ENCODE measurements around the gene FLVCR2. TPM values are rescaled to one million over a fixed set of nuclear protein-coding genes. Genes with fewer than 3 reads are reported as not detected.

The FLVCR2 gene
- polyA plus RNA-seq, 10 donors, result 6.8 to 25.3 (median 13.0) TPM

DNA sequence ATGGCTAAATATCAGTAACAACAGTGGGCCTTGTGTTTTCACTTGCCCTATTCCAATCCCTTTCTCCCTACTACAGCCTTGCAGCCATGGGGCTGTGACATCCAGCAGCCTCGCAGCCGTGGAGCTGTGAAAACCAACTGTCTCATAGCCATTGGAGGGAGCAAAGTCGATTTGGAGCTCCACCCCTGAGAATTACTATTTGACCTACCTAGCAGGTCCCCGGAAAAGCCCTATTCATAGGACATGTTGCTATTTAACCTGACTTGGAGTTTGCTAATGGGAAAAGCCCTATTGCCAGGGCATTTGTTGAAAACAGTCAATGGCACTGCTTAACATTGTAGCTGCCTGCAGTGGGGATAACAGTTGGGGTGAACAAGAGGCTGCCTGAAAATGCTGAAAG is 49.0 kb downstream of the FLVCR2 start:
- DNase-seq, result no peak

DNA sequence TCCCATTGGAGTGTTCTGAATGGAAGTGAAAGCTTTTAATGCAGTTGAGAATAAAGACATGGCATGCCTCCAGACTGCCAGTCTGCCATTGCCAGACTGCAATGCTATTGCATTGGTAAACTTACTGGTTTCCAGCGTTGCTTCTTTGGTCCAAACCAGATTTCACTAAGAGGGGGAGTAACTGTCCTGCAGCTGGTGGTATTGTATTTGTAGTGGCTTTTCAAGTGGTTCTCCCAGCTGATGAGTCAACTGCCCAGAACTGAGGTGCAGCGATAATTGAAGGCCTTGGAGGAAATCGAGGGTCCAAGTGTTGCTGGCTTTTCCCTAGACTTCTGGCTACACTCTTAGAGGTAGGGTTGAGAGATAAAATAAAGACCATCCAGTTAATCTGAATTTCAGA is 50.4 kb downstream of the FLVCR2 start:
- no peak for DNase-seq

DNA sequence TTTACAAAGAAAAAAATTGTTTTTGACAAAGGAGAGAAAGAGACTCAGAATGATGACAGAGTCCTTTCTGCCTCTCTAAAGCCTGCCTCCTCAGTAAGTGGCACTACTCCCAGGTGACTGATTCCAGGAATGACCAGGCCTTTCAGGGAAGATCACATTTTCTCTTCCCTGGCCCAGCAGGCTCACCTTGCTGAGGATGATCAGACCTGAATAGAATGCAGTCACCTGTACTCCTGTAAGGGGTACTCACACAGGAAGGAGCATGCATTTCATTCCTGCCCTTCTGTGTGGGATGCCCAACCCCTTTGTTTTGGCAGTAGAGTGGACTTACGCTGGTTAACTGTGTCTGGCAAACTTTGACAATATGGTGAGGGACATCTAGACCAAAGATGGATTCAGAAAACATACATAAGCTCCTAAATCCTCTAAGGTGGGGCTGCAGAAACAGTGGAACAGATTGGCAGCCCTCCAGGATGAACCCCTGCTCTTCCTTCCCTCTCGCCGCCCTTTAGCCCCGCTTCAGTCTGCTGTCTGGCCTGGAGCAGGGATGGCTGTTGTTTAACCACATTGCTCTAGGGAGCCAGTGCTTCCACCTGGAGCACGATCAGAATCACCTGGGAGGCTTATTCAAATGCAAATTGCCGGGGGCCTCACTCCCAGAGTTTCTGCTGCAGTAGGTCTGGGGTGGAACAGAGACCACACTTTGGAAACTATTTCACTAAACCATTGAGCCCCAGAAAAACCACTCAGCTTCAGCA is 52.5 kb downstream of the FLVCR2 start:
- DNase-seq, result no peak

DNA sequence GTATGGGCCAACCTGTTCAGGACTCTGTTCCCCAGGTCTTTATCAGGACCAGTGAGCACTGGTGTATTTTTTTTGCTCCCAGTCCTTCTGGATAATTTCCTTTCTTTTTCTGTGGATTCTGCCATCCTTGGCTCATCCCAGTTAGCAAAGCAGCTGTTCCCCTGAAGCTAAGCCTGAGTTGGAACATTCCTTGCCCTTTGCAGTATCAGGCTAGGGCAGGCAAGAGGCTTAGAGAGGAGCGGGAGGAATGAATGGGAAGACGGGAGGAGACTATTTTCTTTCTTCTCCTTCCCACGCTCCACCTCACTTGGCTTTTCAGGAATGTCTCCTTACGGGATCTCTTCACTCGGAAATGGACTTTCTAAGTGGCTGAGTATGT is 53.0 kb downstream of the FLVCR2 start:
- DNase-seq, result no peak

DNA sequence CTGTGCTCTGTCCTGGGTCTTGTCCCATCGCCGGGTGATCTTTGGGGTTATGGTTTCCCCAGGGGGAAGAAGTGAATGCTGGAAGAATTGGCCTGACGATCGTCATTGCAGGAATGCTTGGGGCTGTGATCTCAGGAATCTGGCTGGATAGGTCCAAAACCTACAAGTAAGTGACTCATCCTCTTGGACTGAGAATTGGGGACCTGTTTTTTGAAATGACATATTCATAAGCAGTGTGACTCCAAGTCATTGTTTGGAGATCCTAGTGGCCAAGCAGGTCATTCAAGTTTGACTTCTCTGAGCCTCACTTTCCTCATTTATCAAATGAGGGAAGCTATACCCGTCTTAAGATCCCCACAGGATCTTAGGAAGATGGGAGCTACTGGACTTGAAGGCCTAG is 56.4 kb downstream of the FLVCR2 start:
- DNase-seq, result no peak

DNA sequence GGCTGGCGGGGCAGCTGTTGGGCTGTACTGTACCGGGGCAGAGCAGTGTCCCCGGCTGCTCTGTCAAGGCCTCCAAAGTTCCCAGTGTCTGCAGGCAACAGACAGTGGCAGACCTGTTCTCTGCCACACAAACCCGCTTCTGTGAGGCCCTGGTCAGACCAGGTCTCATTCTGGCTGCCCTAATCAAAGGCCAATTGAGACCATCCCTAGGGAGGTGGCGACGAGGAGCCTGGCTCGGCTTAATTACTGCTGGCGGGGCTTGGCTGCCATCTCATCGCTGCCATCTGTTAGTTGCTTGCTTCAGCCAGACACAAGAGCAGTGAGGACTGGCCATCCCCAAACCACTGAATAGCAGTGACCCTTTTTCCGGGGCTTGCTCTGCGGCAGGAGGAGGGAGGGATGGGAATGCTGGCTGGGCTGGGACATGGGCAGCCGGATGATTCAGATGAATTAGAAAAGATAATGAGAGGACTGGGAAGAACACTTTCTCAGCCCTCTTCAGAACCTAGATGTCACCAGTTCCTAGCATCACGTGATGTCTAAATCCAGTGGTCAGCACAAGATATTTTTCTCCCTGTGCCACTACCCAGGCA is 57.8 kb downstream of the FLVCR2 start:
- DNase-seq, result peak in 1 of 3 donors; percentile 20

DNA sequence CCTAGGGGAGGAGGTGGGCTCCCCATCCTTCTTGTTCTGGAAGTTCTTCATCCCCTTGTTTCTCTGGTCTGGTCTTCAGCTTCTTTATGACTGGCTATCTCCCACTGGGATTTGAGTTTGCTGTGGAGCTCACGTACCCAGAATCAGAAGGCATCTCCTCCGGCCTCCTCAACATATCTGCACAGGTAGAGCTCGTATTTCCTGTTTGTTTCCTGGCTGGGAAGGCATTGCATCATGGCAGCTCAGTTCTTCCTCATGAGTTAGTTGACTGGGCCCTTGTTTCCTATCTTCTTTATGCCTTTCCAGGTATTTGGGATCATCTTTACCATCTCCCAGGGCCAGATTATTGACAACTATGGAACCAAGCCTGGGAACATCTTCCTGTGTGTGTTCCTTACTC is 62.5 kb downstream of the FLVCR2 start:
- no peak for DNase-seq

DNA sequence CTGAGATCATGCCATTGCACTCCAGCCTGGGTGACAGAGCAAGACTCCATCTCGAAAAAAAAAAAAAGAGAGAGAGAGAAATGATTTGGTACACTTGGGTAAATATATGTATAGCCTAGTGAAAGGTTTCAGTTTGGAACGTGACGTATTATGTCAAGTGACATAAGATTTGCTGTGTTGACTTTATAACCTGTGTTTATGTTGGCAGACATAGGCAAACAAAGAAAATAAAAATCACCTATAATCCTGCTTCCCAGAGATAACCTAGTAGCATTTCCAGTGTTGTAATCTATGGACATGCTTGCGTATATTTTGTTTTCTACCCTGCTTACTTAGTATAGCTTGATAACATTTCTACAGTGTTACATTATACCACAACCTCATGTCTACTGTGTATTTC is 65.6 kb downstream of the FLVCR2 start:
- no peak for DNase-seq

DNA sequence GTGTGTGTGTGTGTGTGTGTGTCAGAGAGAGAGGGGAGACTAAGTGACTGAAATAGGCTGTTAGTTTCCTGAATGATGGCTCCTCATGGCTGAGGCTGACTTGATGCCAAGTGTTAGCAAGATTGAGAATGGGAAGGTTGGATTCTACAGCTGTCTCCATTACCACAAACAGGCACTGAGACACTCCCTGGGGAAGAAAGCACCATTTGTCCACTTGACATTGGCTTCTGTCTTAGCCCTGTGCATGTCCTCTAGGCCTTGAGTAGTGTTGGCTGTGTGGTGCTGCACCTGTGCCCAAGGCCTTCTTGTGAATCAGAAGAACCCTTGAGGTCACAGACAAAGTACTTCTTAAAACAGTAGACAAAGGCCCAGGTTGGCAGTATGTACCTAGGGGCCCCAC is 66.6 kb downstream of the FLVCR2 start:
- peak in 2 of 3 donors; percentile 15 to 33 for DNase-seq

DNA sequence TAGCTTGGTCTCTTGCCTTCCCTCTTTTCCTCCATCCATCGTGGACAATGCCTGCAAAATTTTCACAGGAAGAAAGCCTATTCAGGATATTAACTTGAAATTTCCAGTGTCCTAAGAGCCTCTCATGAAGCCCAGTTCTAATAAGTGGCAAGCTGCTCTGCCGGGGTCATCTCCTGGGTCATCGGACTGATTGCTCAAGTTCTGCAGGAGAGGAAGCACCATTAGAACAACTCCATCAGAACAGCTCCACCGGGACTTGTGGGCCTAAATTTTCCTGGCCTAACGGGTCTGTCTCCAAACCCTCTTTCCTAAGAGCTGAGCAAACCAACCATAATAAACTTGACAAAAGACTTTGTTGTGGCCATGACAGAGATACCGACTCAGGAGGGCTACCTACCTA is 68.3 kb downstream of the FLVCR2 start:
- DNase-seq, result no peak

DNA sequence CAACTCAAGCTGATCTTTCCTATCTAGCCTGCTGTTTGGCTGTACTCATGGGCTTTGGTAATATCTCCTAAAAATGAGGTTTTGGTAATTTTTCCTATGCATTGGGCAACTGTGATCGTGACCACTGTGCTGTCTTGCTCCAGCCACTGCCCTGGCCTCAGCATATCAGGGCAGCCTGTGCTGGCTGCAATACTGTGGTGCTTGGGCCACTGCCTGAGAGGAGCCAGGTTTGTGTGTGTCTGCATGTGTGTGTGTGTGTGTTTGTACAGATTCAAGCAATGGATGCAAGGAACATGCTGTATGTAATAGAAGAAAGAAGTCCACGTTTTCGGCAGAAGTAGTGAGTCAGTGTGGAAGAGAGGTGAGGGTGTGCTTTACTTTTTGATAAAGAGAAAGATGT is 69.2 kb downstream of the FLVCR2 start:
- no peak for DNase-seq

DNA sequence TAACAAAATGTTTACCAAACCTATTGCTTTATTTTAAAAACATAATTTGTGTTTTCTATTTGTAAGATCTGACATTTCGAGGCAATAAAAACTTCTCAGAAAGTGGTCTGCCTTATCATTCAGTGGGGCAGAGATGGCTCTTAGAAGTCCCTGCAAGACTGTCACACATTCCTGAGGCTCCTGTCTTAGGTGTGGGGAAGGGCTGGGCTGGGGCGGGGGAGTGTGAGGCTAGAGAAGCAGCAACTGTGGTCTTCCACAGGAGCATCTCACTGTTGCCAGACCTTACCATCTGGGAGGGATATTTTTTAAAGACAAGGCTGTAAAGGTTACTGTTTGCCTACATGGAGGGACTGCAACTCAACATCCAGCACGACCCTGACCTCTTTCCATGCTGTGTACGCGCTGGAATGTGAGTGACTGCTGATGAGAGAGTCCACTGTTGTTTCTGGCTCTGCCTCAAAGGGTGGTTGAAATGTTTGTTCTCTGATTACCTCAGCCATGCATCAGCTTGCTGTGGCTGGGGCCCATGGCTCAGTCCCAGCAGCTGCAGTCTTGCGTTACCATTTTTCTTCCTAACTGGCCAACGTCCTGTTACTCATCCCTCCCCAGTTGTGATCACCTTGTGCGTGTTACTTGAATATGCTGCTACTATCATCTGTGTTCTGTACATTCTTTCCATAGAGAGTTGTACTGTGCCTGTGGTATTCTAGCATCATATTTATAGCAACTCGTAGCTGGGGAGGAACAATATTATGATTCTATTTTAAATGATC is 69.8 kb downstream of the FLVCR2 start:
- DNase-seq, result peak; percentile 41 to 76 (median 63)

DNA sequence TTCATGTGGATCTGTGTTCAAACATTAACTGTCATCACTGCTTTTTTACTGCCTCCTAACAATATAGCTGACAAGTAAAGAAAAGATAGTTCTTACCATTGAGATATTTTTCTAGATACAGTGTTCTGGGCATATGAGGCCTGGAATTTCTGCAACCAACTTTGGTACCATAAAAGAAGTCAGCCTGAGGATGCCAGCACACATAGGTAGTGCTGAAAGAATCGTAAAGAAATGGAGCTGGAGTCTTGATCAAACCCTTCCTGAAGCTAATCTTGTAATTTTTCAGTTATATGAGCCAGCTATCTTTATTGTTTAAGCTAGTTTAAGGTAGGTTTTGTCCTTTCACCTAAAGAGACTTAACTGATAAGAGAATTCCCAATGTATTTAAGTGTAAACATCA is 70.9 kb downstream of the FLVCR2 start:
- DNase-seq, result no peak

DNA sequence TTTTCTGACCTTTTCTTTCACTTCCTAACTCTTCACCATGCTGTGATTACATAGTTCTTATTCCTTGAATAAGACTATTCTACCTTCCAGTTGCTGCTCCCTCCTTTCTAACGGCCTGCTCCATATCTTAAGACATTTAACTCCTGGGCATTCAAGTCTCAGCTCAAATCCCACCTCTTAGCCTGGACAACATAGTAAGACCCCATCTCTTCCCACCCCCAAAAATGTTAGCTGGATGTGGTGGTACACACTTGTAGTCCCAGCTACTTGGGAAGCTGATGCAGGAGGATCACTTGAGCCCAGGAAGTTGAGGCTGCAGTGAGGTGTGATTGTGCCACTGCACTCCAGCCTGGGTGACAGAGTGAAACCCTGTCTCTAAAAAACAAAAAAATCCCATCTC is 71.4 kb downstream of the FLVCR2 start:
- no peak for DNase-seq

DNA sequence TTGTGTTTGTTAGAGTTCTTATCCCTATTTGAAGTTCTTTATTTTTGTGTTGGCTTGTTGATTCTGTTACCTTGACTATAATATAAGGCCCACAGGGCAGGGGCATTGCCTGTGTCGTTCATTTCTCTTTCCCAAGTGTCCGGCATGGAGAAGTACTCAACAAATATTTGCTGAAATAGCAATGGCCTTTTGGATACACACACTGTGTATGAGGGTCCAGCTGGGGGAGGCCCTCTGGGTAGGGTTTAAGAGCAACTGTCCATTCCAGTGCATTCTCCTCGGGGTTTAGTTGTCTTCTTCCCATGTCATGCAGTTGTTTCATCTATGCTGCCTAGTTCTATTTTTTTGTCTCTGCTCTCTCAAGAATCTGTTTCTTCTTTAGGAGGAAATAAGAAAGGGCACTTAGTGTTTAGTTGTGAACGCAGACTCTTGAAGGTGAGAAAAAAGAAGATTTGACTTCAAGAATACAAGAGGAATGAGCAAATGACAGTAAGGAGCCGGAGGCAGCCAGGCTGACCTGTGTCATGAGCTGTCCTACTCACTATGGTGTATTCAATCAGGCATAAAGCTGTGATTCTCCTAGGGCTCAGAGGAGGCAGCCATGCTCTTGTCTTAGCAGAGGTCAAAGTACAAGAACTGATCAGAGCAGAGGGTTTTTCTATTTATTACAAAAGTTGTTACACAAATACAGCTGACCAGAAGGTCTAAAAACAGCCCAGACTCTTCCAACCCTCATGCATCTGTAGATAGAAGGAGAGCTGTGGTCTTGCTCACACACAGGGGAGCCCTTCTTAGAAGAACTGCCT is 72.0 kb downstream of the FLVCR2 start:
- DNase-seq, result no peak

DNA sequence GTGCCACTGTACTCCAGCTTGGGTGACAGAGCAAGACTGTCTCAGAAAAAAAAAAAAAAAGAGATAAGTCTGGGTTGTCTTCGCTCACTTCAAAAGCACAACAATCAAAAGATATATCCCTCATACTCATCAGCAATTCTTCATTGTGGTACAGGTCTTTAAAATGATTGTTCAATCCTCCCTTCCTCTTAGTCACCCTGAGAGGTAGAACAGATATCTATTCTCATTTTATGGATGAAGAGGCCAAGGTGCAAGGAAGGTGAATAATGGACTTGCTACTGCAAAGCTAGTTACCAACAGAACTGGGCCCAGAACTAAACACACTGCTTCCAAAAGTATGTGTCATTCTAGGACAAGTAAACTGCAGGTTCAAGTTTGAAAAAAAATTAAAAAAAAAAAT is 75.1 kb downstream of the FLVCR2 start:
- DNase-seq, result no peak

DNA sequence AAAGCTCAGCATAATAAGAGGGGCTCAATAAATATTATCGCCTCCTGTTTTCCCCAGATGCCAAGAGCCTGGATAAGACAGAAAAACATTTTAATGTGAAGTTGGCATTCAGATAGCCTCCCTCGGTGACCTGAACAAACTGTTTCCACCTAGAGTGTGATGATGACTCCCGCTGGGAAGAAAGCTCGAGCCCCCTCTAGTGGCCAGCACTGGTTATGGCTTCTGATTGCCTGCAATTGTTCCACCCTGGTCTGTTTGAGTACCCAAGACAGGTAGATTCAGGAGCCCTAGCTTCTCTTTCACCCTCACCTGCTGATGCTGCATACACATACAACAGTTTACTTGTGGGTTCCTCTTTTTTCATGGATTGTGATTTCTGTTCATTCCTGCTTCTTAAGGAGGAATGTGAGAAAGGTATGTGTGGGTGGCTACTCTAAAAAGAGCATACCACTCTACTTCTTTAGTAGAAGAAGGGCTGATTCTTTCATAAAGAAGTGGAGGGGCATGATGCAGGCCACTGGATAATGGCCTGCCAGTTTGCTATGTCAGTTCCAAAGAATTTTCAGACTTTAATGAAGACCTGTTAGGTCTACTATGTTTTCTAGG is 75.8 kb downstream of the FLVCR2 start:
- DNase-seq, result peak; percentile 59 to 82 (median 77)

DNA sequence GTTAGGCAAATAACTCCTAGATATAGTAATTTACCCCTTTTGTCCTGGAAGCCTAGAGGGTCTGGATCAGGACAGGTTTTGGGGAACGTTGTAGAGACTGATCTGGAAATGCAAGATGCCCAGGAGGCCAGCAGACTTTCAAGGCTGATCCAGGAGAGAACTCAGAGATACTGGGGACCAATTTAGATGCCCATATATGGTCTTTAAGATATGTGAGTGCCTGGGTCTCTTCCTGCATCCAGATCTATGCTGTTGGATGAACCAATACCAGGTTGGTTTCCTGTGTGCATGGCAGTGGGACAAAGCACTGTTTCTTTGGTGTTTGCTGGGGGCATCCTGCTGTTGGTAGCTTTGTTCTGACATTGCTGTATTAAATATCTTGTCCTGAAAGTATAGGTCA is 76.8 kb downstream of the FLVCR2 start:
- DNase-seq, result no peak

DNA sequence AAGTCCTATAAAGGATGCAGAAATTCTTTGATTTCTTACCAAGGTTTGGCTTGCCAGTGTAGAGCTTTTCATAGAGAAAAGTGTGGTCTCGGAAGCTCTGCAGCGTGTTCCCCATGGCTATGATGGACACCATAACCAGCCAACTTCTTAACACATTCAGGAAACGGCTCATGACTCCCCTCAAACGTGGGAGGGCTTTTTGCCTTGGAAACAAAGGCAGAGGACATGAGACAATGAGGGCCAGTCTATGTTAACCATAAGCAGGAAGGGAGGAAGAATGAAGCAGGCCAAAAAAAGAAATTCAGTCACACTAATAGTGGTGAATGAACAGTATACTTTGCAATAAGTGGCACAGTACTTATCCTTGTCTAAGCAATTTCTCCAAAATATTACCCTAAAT is 78.9 kb downstream of the FLVCR2 start:
- no peak for DNase-seq

DNA sequence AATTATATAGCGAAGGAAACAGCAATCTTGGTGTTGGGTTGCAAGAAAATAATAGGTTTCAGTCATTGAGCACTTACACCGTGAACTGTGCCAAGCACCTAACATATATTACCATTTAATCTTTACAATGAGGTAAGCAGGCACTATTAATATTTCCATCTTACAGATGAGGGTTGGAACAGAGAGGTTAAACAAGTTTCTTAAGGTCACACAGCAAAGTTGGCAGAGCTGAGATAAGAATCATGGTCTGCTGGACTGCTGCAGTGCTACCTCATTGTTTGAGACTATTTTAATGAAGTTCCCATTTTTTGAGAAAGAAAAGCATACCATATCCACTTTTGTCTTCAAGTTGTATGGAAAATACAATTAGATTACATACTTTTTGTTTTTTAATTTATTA is 80.5 kb downstream of the FLVCR2 start:
- no peak for DNase-seq

DNA sequence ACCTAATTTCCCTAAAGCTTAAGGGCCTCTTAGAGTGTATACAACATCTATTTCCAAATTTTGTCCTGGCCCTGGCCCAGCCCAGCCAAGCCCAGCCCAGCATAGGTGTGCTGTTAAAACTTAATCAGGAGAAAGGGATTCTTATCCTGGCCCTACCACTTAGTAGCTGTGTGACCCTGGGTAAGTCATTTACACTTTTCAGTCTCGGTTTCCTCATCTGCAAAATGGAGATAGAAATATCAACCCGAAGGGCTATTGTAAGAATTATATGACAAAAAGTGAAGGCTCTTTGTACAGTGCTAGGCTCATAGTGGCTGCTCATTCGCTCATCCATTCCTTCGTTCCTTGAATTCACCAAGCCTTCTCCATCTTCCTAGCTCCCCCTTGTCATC is 81.8 kb downstream of the FLVCR2 start:
- DNase-seq, result peak in 1 of 3 donors; percentile 12
